ENCODE results near the gene PRXL2B. TPM values are rescaled to one million over a fixed set of nuclear protein-coding genes. Genes with fewer than 3 reads are reported as not detected.

Gene PRXL2B
- total and polyA plus RNA-seq, 10 of the 15 experiments (the other 5 are each of a cell fraction or from before 2014, with no cell fraction given): 0.44 to 5.6 (median 4.0) TPM

DNA sequence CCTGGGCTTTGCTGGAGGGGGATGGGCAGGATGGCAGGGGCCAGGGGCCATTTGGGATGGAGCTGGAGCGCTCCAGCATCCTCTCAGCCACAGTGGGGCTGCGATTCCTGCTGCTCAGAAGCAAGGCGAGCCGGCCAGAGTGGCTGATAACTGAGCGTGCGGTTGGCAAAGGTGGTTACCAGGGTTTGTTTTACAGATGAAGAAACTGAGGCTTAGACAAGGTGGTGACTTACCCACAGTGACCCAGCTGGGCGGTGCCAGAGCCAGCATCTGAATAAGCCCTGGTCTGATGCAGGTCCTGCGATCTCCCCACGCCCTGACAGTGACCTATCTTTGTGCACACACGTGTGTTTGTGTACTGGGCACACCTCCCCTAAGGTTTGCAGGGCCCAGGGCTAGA is 5.9 kb upstream of the PRXL2B start:
- ChIA-PET RAD21 (ENCODE audit: unreplicated experiment) (interaction anchor here (1.8 to 5.2 kb wide), 2 partner anchors 25 to 33 kb away, joined by 5 to 39 read pairs; partner anchors contain the start of gene TNFRSF14), SMC1A (ENCODE audit: uncharacterized antibody, unreplicated experiment) (interaction anchor here (1.2 kb wide), 1 partner anchor 54 kb away, joined by 3 read pairs; the partner anchor contains the start of gene PANK4), CTCF (interaction anchor here (7.2 kb wide), 1 partner anchor 24 kb away, joined by 54 read pairs; the partner anchor contains the start of gene TNFRSF14), POLR2A (interaction anchor here (0.6 to 5.1 kb wide), 4 partner anchors 24 to 1092 kb away, joined by 3 to 60 read pairs (median 10); partner anchors contain the start of genes PANK4 and TNFRSF14)
- H3K4me1 ChIP-seq (ENCODE audit: control insufficient read depth, insufficient read depth, low read length): peaks cover 63% of the 10 kb centered on the region
- intact Hi-C loops (cut with micrococcal nuclease; ENCODE audit: unreplicated experiment): no loop called here
- in situ Hi-C loops (cut with MboI): loop anchor here (5.0 kb wide), 1 partner anchor 33 kb away; no protein-coding TSS in a partner anchor
- ATAC-seq (no peak), FAIRE-seq (no peak), DNase-seq (ENCODE audit: low read depth, low spot score) (no peak)
- WGBS (ENCODE audit: insufficient coverage, insufficient replicate concordance, low lambda C conversion rate, missing lambda C conversion rate): 89% methylated on average over 10 of the region's 10 CpGs
- peaks cover 7% of the 10 kb centered on the region for H3K79me2 ChIP-seq (ENCODE audit: control insufficient read depth, insufficient read depth, low read length)
- H3K27me3 ChIP-seq (replicated peaks in 1 of 2; ENCODE audit: control insufficient read depth in 2 of 2, insufficient read depth in 2 of 2, low read length in 1 of 2): no peaks in the 10 kb centered on the region
- TF ChIP-seq, protein P1, sequence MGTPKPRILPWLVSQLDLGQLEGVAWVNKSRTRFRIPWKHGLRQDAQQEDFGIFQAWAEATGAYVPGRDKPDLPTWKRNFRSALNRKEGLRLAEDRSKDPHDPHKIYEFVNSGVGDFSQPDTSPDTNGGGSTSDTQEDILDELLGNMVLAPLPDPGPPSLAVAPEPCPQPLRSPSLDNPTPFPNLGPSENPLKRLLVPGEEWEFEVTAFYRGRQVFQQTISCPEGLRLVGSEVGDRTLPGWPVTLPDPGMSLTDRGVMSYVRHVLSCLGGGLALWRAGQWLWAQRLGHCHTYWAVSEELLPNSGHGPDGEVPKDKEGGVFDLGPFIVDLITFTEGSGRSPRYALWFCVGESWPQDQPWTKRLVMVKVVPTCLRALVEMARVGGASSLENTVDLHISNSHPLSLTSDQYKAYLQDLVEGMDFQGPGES (IDR thresholded peaks at IDR 0.05): no peak
- TF ChIP-seq SMC3 (IDR thresholded peaks at IDR 0.05; ENCODE audit: borderline replicate concordance, low read length): no peak
- TF ChIP-seq, protein P2, sequence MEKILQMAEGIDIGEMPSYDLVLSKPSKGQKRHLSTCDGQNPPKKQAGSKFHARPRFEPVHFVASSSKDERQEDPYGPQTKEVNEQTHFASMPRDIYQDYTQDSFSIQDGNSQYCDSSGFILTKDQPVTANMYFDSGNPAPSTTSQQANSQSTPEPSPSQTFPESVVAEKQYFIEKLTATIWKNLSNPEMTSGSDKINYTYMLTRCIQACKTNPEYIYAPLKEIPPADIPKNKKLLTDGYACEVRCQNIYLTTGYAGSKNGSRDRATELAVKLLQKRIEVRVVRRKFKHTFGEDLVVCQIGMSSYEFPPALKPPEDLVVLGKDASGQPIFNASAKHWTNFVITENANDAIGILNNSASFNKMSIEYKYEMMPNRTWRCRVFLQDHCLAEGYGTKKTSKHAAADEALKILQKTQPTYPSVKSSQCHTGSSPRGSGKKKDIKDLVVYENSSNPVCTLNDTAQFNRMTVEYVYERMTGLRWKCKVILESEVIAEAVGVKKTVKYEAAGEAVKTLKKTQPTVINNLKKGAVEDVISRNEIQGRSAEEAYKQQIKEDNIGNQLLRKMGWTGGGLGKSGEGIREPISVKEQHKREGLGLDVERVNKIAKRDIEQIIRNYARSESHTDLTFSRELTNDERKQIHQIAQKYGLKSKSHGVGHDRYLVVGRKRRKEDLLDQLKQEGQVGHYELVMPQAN (conservative IDR thresholded peaks at IDR 0.05): no peak
- no peak for TF ChIP-seq BHLHE40 (IDR thresholded peaks at IDR 0.05; ENCODE audit: borderline replicate concordance in 1 of 2, low read depth in 2 of 2, low read length in 1 of 2)
- no peak for TF ChIP-seq RFX5 (IDR thresholded peaks at IDR 0.05; ENCODE audit: low read depth, low read length)
- no peak for TF ChIP-seq EED (IDR thresholded peaks at IDR 0.05; ENCODE audit: low read depth)
- no peak for TF ChIP-seq CBX5 (IDR thresholded peaks at IDR 0.05; ENCODE audit: low read depth)
- H3K4me3 ChIP-seq: no peak overlapping the region
- peak overlapping the region; percentile 46; the same call in 1 of the 2 replicates for H3K4me2 ChIP-seq (ENCODE audit: control insufficient read depth, insufficient read depth)
- 0 out of 4 replicates have a peak, but pooled peaks cover 0 to 2% of the 10 kb centered on the region in 2 experiments for H3K36me3 ChIP-seq (ENCODE audit: control insufficient read depth in 2 of 2, insufficient read depth in 2 of 2, low read length in 1 of 2)
- peak overlapping the region; percentile 14; the same call in 1 of the 2 replicates for H3K27ac ChIP-seq (ENCODE audit: control insufficient read depth, insufficient read depth)
- no peaks in the 10 kb centered on the region for H4K20me1 ChIP-seq (ENCODE audit: control insufficient read depth, insufficient read depth)
- no peak overlapping the region for H2AFZ ChIP-seq (ENCODE audit: control insufficient read depth, low read depth, low read length)
- no peaks in the 10 kb centered on the region; the same call in 2 of the 3 replicates for H3K9me3 ChIP-seq (replicated peaks; ENCODE audit: control insufficient read depth, insufficient read depth, low read length)
- H3K9ac ChIP-seq (ENCODE audit: control insufficient read depth, insufficient read depth, low read length): no peak overlapping the region
- no TSS peak for BruUV-seq (replicated peaks)

Measured in GM12878 (cell line).